Measurements from ENCODE around the gene MRPL9. TPM values are rescaled to one million over a fixed set of nuclear protein-coding genes. Genes with fewer than 3 reads are reported as not detected.

MRPL9 gene
- total RNA-seq, 4 donors from 2014 or later, result 38.8 to 53.4 (median 46.8) TPM

DNA sequence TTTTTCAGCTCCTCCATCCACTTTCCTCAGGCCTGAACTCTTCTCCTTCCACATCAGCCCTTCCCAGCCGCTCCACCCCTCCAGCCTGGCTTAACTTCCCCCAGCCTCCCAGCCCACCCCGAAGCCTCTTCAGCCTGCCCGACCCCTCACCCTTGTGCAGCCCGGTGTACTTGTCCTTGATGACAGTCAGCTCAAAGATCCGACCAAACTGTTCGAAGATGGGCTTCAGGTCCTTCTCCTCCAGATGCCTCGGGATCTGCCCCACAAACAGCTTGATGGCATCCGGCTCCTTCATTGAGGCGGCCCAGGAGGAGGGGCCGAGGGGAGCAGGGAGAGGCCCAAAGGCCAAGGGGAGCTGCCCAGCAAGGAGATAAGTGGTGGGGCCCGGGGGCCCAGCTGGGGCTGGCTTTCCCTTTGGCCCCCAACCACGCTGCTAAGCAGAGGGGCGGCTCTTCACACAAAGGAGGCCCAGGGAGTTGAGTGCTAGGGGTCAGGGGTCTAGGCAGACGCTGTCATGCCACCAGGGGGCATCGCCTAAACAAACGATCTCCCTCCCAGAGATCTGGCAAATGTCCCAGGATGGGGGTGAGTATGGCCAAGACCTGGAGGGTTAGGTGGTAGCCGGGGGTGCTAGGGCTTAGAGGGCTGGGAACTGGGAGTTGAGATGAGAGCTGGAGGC, 47.4 kb downstream of the MRPL9 start:
- DNase-seq (ENCODE audit: low spot score), result no peak
- ATAC-seq (ENCODE audit: low FRiP score), result no peak
- TF ChIP-seq, protein P1, sequence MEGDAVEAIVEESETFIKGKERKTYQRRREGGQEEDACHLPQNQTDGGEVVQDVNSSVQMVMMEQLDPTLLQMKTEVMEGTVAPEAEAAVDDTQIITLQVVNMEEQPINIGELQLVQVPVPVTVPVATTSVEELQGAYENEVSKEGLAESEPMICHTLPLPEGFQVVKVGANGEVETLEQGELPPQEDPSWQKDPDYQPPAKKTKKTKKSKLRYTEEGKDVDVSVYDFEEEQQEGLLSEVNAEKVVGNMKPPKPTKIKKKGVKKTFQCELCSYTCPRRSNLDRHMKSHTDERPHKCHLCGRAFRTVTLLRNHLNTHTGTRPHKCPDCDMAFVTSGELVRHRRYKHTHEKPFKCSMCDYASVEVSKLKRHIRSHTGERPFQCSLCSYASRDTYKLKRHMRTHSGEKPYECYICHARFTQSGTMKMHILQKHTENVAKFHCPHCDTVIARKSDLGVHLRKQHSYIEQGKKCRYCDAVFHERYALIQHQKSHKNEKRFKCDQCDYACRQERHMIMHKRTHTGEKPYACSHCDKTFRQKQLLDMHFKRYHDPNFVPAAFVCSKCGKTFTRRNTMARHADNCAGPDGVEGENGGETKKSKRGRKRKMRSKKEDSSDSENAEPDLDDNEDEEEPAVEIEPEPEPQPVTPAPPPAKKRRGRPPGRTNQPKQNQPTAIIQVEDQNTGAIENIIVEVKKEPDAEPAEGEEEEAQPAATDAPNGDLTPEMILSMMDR (IDR thresholded peaks at IDR 0.05), result no peak

DNA sequence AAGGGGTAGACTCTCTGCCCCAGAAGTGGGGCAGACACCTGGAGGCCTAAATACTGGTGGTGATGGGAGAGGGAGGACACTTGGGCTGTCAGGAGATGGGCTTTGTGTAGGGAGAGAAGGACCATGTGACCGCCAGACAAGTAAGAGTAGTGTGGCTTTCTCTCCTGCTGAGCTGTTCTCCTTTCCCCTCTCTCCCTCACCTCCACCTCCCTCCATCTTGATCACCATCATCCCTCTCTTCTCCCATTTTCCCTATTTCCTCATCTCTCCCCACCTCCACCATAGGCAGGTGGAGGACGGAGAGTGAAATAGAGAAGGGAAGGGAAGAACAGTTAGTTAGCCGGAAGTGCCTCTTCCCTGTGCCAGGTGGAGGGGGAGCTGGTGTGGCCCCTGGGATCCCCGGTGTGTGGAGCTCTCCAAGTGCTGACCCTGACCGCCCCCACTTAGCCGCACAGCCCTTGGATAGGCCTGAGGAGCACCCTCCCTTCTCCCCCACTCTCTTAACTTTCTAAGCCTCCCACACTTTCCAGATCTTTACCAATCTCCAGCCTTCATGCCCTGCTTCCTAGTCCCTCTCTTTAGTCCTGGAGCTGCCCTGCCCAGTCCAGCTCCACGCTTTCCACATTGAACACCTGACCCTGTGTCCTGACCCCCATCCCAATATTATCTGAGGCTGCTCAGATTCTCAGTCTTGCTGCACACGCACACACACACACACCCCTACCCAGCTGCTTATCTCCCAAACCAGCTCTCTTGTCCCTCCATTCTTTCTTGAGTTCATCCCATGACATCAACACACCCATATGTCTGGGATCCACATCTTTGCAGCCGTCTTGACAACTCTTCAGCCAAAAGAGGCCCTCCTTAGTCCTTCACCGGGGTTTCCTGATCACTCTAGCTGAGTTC, 48.2 kb downstream of the MRPL9 start:
- TF ChIP-seq, protein P1 (IDR thresholded peaks at IDR 0.05), result no peak

DNA sequence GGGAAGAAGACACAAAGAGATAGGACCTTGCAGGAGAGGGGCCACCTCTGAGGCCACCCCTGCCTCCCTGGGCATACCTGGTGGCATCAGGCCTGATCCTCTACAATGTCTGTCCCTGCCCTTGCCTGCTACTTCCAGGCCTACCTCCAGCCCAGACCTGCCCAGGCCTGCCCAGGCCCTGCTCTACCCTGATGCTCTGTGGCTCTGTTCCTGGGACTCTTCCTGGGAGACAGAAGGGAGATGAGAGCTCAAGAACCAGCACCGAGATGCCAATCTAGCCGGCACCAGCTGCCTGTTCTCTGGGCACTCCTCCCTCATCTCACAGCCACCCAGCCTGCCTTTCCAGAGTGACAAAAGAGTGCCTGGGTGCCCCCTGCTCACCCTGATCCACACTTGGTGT, 49.4 kb downstream of the MRPL9 start:
- TF ChIP-seq, protein P1 (IDR thresholded peaks at IDR 0.05), result no peak
- DNase-seq (ENCODE audit: low spot score), result no peak

More for the DNA sequence above, 48.2 kb downstream of the MRPL9 start:
- ATAC-seq (ENCODE audit: low FRiP score) (no peak), DNase-seq (ENCODE audit: low spot score) (no peak)

DNA sequence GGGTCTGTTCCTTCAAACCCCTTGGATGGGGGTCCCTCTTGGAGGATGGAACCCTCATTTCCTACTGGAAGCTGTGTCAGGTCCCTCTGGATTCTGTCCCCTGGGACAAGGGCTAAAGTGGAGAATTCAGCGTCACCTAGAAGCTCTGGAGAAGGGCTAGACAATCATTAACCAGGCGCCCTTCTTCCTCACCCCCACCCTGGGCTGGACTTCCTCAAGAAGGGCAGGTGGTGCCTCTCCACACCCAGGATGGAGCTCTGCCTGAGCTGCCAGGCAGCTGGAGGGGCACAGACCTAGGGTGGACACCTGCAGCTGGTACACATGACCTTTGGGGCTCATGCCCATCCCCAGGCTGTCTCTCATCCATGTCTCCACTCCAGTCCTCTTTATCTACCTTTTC, 50.3 kb downstream of the MRPL9 start:
- ATAC-seq (ENCODE audit: low FRiP score) (no peak), DNase-seq (ENCODE audit: low spot score) (no peak)
- TF ChIP-seq, protein P1 (IDR thresholded peaks at IDR 0.05), result no peak

More for the DNA sequence above, 49.4 kb downstream of the MRPL9 start:
- no peak for ATAC-seq (ENCODE audit: low FRiP score)

DNA sequence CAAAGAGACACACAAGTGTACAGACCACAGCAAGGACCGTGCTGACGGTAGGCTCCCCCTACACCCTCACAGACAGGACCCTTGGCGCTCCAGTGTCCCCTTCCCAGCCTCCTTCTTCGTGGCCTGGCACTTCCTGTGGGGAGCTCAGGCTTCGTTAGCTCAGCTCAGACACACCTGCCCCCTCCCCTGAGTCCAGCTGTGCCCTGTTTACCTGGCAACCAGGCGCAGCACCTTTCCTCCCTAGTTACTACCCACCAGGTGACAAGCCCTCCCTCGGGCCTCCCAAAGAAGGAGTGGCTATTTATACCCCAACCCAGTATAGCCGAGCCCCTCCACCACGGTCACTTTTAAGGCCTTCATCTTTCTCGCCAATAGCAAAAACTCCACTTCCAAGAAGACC, 51.3 kb downstream of the MRPL9 start:
- TF ChIP-seq, protein P1 (IDR thresholded peaks at IDR 0.05), result no peak
- no peak for ATAC-seq (ENCODE audit: low FRiP score)

DNA sequence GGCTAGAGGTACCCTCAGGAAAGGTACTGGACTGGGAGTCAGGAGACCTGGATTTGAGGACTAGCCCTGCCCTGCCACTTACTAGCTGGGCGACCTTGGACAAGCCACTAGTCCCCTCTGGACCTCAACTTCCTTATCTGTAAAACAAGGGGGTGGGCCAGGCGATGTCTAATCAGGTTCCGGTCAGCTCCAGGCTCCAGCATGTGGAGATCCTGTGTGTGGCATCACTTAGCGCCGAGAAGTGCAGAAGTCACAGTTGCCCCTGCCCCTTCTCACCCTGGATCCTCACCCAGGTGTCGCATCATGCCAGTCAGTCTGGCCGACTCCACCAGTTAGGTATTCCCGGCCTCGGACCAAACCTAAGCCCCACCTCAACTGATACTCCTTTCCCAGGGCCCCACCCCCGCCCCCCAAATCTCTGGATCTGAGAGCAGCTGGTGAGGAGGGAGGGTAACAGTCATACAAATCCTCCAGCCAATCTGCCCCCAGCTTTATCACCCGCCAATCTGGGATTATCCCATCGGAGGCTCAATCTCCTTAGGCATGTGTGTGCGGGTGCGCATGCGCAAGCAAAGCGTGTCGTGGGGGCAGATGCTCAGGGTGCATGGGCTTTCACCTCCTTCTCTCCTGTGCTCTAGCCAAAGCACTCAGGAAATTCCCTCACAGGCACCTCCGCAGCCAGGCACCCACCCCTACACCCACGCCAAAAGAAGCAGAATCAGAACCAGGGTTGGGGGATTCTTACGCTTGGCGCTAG, 52.1 kb downstream of the MRPL9 start:
- TF ChIP-seq, protein P1 (IDR thresholded peaks at IDR 0.05), result no peak
- no peak for DNase-seq (ENCODE audit: low spot score)
- no peak for ATAC-seq (ENCODE audit: low FRiP score)

More for the DNA sequence above, 51.3 kb downstream of the MRPL9 start:
- DNase-seq (ENCODE audit: low spot score), result no peak

All from omental fat pad (tissue), 4 donors.